SH-SY5Y (cell line): ENCODE results near the gene DRD2.

ENCODE experiments used
- GATA2 ChIP-seq: IDR thresholded peaks from 2 replicates; pipeline ENCODE4 v1.6.1; 2011; ENCODE audit warnings: mild to moderate bottlenecking, low read depth, low read length
- GATA3 ChIP-seq: IDR thresholded peaks from 2 replicates; pipeline ENCODE4 v1.6.1; 2011; ENCODE audit warnings: low read depth, mild to moderate bottlenecking, low read length, moderate library complexity

GRCh38 chr11:113470233-113470632 lies 5.0 kb downstream of the DRD2 start:
- TF ChIP-seq GATA2: no peak
- TF ChIP-seq GATA3: no peak
